ENCODE results near the gene GLT6D1. TPM values are rescaled to one million over a fixed set of nuclear protein-coding genes. Genes with fewer than 3 reads are reported as not detected.

The GLT6D1 gene
- total and polyA plus RNA-seq, 2 of the 4 experiments (the other 2 are of a cell fraction) = not detected

GRCh38 chr9:135608999-135609317 is 30.4 kb downstream of the GLT6D1 start:
- Histone ChIP-seq H3K56ac (ENCODE audit: extremely low read depth, insufficient read depth, low read length) (no peak overlapping the region), H3K23ac (ENCODE audit: low read depth, low read length) (no peak overlapping the region), H3K4me2 (ENCODE audit: low read depth, low read length) (no peak overlapping the region), H2BK120ac (ENCODE audit: low read depth, low read length) (no peak overlapping the region), H4K91ac (ENCODE audit: insufficient read depth, low read depth, low read length) (no peak overlapping the region), H3K9me3 (ENCODE audit: control insufficient read depth, insufficient read depth, low read length) (no peaks in the 10 kb centered on the region), H3K9me1 (ENCODE audit: insufficient read depth, low read length) (no peaks in the 10 kb centered on the region), H2BK20ac (ENCODE audit: low read depth, low read length) (no peak overlapping the region), H4K8ac (ENCODE audit: low read depth in 2 of 2, low read length in 2 of 2) (no peak overlapping the region), H3K27ac (ENCODE audit: insufficient read depth, low read length) (no peak overlapping the region), H2AK9ac (replicated peaks; ENCODE audit: low read depth, low read length, poor library complexity) (no peak overlapping the region), H2BK5ac (ENCODE audit: low read depth, low read length, poor library complexity, severe bottlenecking) (no peak overlapping the region), H2AFZ (replicated peaks; ENCODE audit: low read length, poor library complexity) (no peak overlapping the region), H3K9ac (ENCODE audit: low read depth, low read length) (no peak overlapping the region), H3K36me3 (ENCODE audit: control insufficient read depth, insufficient read depth, low read length) (no peaks in the 10 kb centered on the region), H3K14ac (replicated peaks; ENCODE audit: low read depth, low read length) (no peak overlapping the region), H4K20me1 (ENCODE audit: insufficient read depth, low read length) (no peaks in the 10 kb centered on the region), H3K4ac (ENCODE audit: low read depth, low read length) (no peak overlapping the region), H3K4me3 (ENCODE audit: insufficient read depth, low read depth, low read length) (no peak overlapping the region), H2AK5ac (ENCODE audit: low read depth, low read length) (no peak overlapping the region), H2BK15ac (ENCODE audit: low read depth, low read length) (no peak overlapping the region), H3K27me3 (ENCODE audit: control insufficient read depth, insufficient read depth, low read length) (no peaks in the 10 kb centered on the region; the same call in 1 of the 2 replicates), H3K4me1 (ENCODE audit: control insufficient read depth, insufficient read depth, low read length) (no peaks in the 10 kb centered on the region), H4K5ac (ENCODE audit: low read depth, low read length) (no peak overlapping the region), H3K79me1 (ENCODE audit: low read depth in 1 of 2, low read length in 2 of 2) (no peaks in the 10 kb centered on the region), H3K18ac (ENCODE audit: low read depth, low read length) (no peak overlapping the region)
- intact Hi-C loops (cut with micrococcal nuclease) = loop anchor here (10.0 kb wide), 1 partner anchor 186 kb away; no protein-coding TSS in a partner anchor
- WGBS, 2 experiments (ENCODE audit: extremely low coverage in 2 of 2, insufficient read length in 1 of 2) = 33% methylated on average over 2 of the region's 15 CpGs; no CpG with 5 or more reads in 1 of the 2 experiments
- in situ Hi-C loops (cut with MboI; ENCODE audit: low sequenced_read_pairs) = loop anchor here (25.0 kb wide), 1 partner anchor 328 kb away; no protein-coding TSS in a partner anchor
- dilution Hi-C loops (cut with HindIII; ENCODE audit: low sequenced_read_pairs, unreplicated experiment) = no loop called here
- ChIA-PET CTCF (no interaction called here), POLR2A (ENCODE audit: unreplicated experiment) (no interaction called here)
- TF ChIP-seq MAFK (IDR thresholded peaks at IDR 0.05; ENCODE audit: low read depth, low read length) (no peak), CHD1 (IDR thresholded peaks at IDR 0.05; ENCODE audit: low read depth, low read length) (no peak), RCOR1 (IDR thresholded peaks at IDR 0.05; ENCODE audit: insufficient replicate concordance, low read length) (no peak), CEBPB (IDR thresholded peaks at IDR 0.05; ENCODE audit: low read depth, low read length) (no peak), BHLHE40 (IDR thresholded peaks at IDR 0.05; ENCODE audit: low read depth, low read length) (no peak), RFX5 (IDR thresholded peaks at IDR 0.05; ENCODE audit: low read depth, low read length) (no peak), MAZ (IDR thresholded peaks at IDR 0.05; ENCODE audit: borderline replicate concordance, low read depth, low read length) (no peak), FOS (IDR thresholded peaks at IDR 0.05; ENCODE audit: low read depth, low read length) (no peak), MXI1 (IDR thresholded peaks at IDR 0.05; ENCODE audit: borderline replicate concordance, low read depth, low read length) (no peak), USF2 (IDR thresholded peaks at IDR 0.05; ENCODE audit: low read depth, low read length) (no peak), SMC3 (IDR thresholded peaks at IDR 0.05; ENCODE audit: low read depth, low read length) (no peak), ELK1 (IDR thresholded peaks at IDR 0.05; ENCODE audit: borderline replicate concordance, low read depth, low read length) (no peak), NFE2L2 (IDR thresholded peaks at IDR 0.05; ENCODE audit: low read depth, low read length) (no peak), POLR2A (IDR thresholded peaks at IDR 0.05; ENCODE audit: low read depth, low read length) (no peak)
- no TSS peak for BruUV-seq (replicated peaks)
- no peak for DNase-seq
- no peak for ATAC-seq (ENCODE audit: low read depth)

Measured in IMR-90 (cell line).